Osteocyte (in vitro differentiated cells): ENCODE measurements around the gene CBARP. TPM values are rescaled to one million over a fixed set of nuclear protein-coding genes. Genes with fewer than 3 reads are reported as not detected.

Source experiments
- DNase-seq: peaks from one replicate; pipeline ENCODE4 v3.0.0; 2021; ENCODE audit warnings: mixed read lengths; ENCODE audit not compliant: unreplicated experiment; ENCODE audit errors: extremely low spot score
- H3K27ac Mint-ChIP-seq: one replicate; pipeline ENCODE4 v1.8.0; 2021; ENCODE audit warnings: mild to moderate bottlenecking, mixed read lengths; ENCODE audit not compliant: unreplicated experiment
- H3K27me3 Mint-ChIP-seq: one replicate; pipeline ENCODE4 v1.8.0; 2021; ENCODE audit warnings: mixed read lengths; ENCODE audit not compliant: unreplicated experiment
- H3K36me3 Mint-ChIP-seq: one replicate; pipeline ENCODE4 v1.8.0; 2021; ENCODE audit warnings: mixed read lengths; ENCODE audit not compliant: unreplicated experiment
- H3K4me1 Mint-ChIP-seq: one replicate; pipeline ENCODE4 v1.8.0; 2021; ENCODE audit warnings: mixed read lengths; ENCODE audit not compliant: unreplicated experiment
- H3K4me3 Mint-ChIP-seq: one replicate; pipeline ENCODE4 v1.8.0; 2021; ENCODE audit warnings: mild to moderate bottlenecking, moderate library complexity, mixed read lengths; ENCODE audit not compliant: unreplicated experiment
- H3K9me3 Mint-ChIP-seq: one replicate; pipeline ENCODE4 v1.8.0; 2021; ENCODE audit warnings: mixed read lengths; ENCODE audit not compliant: unreplicated experiment
- total RNA-seq: library from RNA; stranded (reverse); gene quantifications from 2 replicates; pipeline ENCODE4 v1.2.1, GENCODE V29; 2021
- TF ChIP-seq, protein P1 (sequence below): fragments of 200-600 bp; sonication (generic); IDR thresholded peaks from 2 replicates; pipeline ENCODE4 v1.5.0; 2021; ENCODE audit warnings: antibody characterized with exemption, mild to moderate bottlenecking, moderate library complexity

Gene CBARP
- total RNA-seq, 1 donor from 2014 or later, result 6.9 TPM

DNA sequence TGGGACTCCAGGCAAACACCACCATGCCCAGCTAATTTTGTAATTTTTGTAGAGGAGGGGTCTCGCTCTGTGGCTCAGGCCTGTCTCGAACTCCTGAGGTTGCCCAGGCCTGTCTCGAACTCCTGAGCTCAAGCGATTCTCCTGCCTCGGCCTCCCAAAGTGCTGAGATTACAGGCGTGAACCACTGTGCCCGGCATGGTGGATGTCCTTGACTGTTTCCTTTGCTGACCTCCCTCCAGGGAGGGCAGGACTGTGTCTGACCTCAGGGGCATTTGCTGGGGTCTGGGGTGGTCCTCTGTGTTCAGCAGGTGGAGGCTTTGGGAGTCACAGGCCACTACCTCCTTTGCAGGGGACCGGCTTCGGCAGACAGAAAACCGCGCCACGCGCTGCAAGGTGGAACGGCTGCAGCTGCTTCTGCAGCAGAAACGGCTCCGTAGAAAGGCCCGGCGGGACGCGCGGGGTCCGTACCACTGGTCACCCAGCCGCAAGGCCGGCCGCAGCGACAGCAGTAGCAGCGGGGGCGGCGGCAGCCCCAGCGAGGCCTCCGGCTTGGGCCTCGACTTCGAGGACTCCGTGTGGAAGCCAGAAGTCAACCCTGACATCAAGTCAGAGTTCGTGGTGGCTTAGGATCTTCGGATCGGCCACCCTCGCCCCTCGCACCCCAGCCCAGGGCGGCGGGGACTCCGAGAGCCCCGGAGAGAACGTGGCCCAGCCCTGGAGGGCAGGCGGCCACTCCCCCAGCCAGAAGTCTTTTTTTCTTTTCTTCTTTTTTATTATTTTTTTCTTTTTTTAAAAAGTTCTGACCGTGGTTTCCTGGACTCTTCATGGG is 19.1 kb upstream of the CBARP start:
- peaks cover 31% of the 10 kb centered on the region for H3K36me3 Mint-ChIP-seq
- H3K27ac Mint-ChIP-seq, result peak overlapping the region; percentile 95
- H3K9me3 Mint-ChIP-seq, result no peaks in the 10 kb centered on the region
- peak overlapping the region; percentile 10 for H3K4me3 Mint-ChIP-seq
- TF ChIP-seq, protein P1, sequence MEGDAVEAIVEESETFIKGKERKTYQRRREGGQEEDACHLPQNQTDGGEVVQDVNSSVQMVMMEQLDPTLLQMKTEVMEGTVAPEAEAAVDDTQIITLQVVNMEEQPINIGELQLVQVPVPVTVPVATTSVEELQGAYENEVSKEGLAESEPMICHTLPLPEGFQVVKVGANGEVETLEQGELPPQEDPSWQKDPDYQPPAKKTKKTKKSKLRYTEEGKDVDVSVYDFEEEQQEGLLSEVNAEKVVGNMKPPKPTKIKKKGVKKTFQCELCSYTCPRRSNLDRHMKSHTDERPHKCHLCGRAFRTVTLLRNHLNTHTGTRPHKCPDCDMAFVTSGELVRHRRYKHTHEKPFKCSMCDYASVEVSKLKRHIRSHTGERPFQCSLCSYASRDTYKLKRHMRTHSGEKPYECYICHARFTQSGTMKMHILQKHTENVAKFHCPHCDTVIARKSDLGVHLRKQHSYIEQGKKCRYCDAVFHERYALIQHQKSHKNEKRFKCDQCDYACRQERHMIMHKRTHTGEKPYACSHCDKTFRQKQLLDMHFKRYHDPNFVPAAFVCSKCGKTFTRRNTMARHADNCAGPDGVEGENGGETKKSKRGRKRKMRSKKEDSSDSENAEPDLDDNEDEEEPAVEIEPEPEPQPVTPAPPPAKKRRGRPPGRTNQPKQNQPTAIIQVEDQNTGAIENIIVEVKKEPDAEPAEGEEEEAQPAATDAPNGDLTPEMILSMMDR, result no peak
- H3K27me3 Mint-ChIP-seq, result no peaks in the 10 kb centered on the region
- DNase-seq, result no peak
- peaks cover 69% of the 10 kb centered on the region for H3K4me1 Mint-ChIP-seq

DNA sequence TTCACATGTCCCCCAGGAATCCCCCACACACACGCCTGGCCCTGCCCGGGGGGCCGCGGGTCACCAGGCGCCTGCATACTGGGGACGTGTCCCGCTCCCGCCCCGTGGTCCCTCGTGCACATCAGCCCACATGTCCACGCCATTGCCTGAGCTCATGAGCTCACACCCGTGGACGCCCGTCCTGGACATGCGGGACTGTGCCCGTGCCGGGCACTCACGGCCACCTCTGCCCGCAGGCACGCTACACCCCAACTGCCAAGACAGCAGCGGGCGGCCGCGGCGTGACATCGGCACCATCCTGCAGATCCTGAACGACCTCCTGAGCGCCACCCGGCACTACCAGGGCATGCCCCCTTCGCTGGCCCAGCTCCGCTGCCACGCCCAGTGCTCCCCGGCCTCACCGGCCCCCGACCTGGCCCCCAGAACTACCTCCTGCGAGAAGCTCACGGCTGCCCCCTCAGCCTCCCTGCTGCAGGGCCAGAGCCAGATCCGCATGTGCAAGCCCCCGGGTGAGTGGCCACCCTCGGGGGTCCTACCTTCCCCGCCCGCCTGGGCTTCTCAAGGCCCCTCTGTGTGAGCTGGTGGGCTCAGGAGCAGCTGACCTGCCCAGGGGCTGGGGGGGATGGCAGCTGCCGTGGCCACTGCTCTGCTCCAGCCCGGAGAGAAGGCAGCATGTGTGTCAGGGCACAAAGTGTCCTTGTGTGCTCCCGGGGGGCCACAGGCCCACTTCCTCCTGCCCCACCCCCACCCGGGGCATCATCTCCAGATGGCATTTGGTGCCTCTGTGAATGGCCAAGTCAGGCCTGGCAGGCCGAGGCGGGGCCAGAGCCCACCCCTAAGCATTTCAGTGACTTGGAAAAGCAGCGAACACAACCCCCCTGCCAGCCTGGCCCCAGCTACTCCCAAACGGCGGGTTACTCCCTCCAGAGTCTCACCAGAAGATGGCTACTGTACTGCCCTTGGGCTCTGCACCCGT is 17.7 kb upstream of the CBARP start:
- H3K4me1 Mint-ChIP-seq, result peaks cover 60% of the 10 kb centered on the region
- peak overlapping the region; percentile 65 for H3K27ac Mint-ChIP-seq
- H3K27me3 Mint-ChIP-seq, result no peaks in the 10 kb centered on the region
- peaks cover 35% of the 10 kb centered on the region for H3K36me3 Mint-ChIP-seq
- DNase-seq, result no peak
- H3K9me3 Mint-ChIP-seq, result no peaks in the 10 kb centered on the region
- TF ChIP-seq, protein P1, result no peak
- H3K4me3 Mint-ChIP-seq, result peak overlapping the region; percentile 29

DNA sequence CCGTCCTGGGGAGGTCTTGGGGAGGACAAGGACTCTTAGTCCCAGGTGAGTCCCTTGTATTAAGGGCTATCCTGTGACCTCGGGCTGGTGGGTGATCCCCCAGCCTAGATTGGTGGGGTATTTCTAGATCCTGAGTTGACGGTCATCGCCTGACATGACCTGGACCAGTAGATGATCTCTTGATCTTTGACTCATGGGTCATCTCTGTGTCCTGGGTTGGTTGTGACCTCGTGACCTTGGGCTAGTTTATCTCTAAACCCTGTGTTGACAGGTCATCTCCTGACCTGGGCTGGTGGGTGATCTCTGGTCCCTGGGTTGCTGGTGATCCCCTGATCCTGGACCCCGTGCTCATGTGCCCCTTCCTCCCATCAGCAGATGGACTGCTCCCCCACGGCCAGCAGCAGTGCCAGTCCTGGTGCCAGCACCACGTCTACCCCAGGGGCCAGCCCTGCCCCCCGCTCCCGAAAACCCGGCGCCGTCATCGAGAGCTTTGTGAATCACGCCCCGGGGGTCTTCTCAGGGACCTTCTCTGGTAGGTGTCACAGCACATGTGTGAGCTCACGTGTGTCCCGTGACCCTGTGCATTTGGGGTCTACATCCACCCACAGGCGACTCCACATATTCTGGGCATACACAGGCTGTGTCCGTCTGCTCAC is 16.9 kb upstream of the CBARP start:
- Mint-ChIP-seq H3K27ac (peak overlapping the region; percentile 65), H3K4me1 (peaks cover 55% of the 10 kb centered on the region), H3K36me3 (peaks cover 35% of the 10 kb centered on the region), H3K27me3 (no peaks in the 10 kb centered on the region), H3K4me3 (peak overlapping the region; percentile 29), H3K9me3 (no peaks in the 10 kb centered on the region)
- DNase-seq, result no peak
- TF ChIP-seq, protein P1, result no peak

DNA sequence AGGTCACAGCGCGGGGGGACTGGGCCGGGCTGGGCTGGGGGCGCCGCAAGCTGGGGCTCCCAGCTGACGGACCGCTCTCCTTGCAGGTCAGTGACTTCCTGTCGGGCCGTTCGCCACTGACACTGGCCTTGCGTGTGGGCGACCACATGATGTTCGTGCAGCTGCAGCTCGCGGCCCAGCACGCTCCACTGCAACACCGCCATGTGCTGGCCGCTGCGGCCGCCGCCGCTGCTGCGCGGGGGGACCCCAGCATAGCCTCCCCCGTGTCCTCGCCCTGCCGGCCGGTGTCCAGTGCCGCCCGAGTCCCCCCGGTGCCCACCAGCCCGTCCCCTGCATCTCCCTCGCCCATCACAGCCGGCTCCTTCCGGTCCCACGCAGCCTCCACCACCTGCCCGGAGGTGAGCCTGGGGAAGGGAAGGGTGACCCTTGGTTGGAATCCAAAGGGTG is 16.3 kb upstream of the CBARP start:
- Mint-ChIP-seq H3K36me3 (peaks cover 35% of the 10 kb centered on the region), H3K27ac (no peak overlapping the region), H3K4me3 (no peak overlapping the region), H3K27me3 (no peaks in the 10 kb centered on the region), H3K4me1 (peaks cover 51% of the 10 kb centered on the region), H3K9me3 (no peaks in the 10 kb centered on the region)
- no peak for DNase-seq
- TF ChIP-seq, protein P1, result no peak
